Lower leg skin (tissue), 4 donors: ENCODE data around the gene ADD1. TPM values are rescaled to one million over a fixed set of nuclear protein-coding genes. Genes with fewer than 3 reads are reported as not detected.

Experiments
- DNase-seq, 2 donors: peaks; one replicate each; pipeline ENCODE4 v3.0.0-alpha.2; 2019; ENCODE audit warnings: low spot score in 2 of 2
- H3K4me3 ChIP-seq: fragments of 200-600 bp; sonication (generic); 2 replicates; pipeline ENCODE4 v1.5.1; 2017; ENCODE audit warnings: mild to moderate bottlenecking, low read depth; ENCODE audit not compliant: poor library complexity, severe bottlenecking
- POLR2A ChIP-seq, 2 donors: fragments of 450-650 bp; IDR thresholded peaks; one replicate each; pipeline ENCODE4 v1.6.1; 2016 to 2017; ENCODE audit warnings: antibody characterized with exemption in 2 of 2, mild to moderate bottlenecking in 1 of 2, moderate library complexity in 1 of 2
- WGBS, 2 donors: methylation state at CpG; one replicate each; pipeline ENCODE4 v1.1.5; 2018; 5-methylcytosine and 5-hydroxymethylcytosine counted together
- intact Hi-C: fragments of 100-400 bp; cut with DNase I; formaldehyde crosslinking; loops from one replicate; pipeline ENCODE4 v1.15.0; 2023; ENCODE audit warnings: low total_unique reads
- total RNA-seq, 4 donors: library from RNA; depleted of rRNA; stranded (reverse); fragments of >200 nt; gene quantifications; one replicate each; pipeline ENCODE4 v1.1.0, GENCODE V29; 2016
- TF ChIP-seq, protein P1 (sequence below), 3 donors: fragments of 450-650 bp; IDR thresholded peaks; one replicate each; pipeline ENCODE4 v1.5.1; 2016; ENCODE audit warnings: antibody characterized with exemption in 3 of 3, mild to moderate bottlenecking in 3 of 3, moderate library complexity in 2 of 3

Gene ADD1
- total RNA-seq, 4 donors from 2014 or later, result 102 to 153 (median 135) TPM

DNA sequence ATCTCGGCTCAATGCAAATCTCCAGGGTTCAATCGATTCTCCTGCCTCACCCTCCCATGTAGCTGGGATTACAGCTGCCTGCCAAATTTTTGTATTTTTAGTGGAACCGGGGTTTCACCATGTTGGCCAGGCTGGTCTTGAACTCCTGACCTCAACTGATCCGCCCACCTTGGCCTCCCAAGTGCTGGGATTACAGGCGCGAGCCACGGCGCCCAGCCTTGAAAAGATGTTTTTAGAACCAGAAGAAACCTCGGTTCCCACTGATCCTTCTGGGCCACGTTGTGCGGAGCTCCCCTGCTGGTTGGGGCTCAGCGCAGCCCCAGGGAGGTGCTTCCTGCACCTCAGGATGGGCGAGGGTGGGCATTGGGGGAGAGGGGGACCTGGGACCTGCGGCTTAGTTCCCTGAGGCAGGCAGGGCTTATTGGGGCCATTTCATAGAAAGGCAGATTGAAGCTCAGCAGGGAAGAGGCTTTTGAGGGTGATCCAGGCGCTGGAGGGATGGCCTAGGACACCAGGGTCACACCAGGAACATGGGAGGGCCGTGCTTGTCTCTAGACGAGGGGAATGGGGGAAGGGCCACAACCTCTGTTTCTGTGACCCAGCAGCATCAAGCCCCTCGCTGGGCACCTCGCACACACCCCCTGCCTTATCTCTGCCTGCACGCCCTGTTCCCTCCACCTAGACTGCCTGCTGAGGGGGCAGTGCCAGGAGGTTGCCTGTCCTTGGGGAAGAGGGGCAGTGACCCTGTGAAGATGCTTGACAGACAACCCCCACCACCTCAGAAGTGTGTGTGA is 6.3 kb upstream of the ADD1 start:
- 59 to 72% methylated on average over 20 of the region's 20 CpGs for WGBS, 2 donors
- H3K4me3 ChIP-seq, result no peak overlapping the region
- TF ChIP-seq POLR2A (IDR thresholded peaks at IDR 0.05), result no peak
- TF ChIP-seq, protein P1, sequence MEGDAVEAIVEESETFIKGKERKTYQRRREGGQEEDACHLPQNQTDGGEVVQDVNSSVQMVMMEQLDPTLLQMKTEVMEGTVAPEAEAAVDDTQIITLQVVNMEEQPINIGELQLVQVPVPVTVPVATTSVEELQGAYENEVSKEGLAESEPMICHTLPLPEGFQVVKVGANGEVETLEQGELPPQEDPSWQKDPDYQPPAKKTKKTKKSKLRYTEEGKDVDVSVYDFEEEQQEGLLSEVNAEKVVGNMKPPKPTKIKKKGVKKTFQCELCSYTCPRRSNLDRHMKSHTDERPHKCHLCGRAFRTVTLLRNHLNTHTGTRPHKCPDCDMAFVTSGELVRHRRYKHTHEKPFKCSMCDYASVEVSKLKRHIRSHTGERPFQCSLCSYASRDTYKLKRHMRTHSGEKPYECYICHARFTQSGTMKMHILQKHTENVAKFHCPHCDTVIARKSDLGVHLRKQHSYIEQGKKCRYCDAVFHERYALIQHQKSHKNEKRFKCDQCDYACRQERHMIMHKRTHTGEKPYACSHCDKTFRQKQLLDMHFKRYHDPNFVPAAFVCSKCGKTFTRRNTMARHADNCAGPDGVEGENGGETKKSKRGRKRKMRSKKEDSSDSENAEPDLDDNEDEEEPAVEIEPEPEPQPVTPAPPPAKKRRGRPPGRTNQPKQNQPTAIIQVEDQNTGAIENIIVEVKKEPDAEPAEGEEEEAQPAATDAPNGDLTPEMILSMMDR (IDR thresholded peaks at IDR 0.05), result no peak
- intact Hi-C loops, result no loop called here
- peak in 1 of 2 donors; percentile 84 for DNase-seq

DNA sequence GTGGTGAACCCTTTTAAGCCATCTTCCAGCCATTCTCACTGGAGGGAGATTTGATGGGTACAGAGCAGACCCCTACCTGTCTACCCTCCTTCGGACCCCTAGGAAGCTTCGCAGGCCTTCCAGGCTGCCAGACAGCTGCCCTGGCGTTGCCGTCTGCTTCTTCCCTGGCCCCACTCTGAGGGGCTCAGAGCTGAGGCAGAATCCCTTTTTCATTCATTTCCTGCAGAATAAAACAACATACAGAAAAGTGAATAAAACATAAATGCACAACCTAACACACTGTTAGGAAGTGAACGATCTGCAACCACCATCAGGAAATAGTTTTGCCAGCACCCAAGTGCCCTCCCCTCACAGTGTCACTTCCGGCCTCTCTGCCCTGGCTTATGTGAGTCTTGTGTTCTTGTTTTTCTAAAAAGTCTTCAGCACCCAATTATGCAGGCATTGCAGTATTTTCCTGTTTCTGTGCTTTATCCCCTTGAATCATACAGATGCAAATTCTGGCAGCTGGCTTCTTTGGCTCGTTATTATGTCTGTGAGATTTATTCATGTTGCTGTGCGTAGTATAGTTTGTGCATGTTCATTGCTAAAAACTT is 5.6 kb upstream of the ADD1 start:
- 37 to 46% methylated on average over 8 of the region's 8 CpGs for WGBS, 2 donors
- DNase-seq, result peak; percentile 62 to 90
- intact Hi-C loops, result no loop called here
- TF ChIP-seq, protein P1 (IDR thresholded peaks at IDR 0.05), result no peak
- TF ChIP-seq POLR2A (IDR thresholded peaks at IDR 0.05), result no peak
- H3K4me3 ChIP-seq, result no peak overlapping the region

DNA sequence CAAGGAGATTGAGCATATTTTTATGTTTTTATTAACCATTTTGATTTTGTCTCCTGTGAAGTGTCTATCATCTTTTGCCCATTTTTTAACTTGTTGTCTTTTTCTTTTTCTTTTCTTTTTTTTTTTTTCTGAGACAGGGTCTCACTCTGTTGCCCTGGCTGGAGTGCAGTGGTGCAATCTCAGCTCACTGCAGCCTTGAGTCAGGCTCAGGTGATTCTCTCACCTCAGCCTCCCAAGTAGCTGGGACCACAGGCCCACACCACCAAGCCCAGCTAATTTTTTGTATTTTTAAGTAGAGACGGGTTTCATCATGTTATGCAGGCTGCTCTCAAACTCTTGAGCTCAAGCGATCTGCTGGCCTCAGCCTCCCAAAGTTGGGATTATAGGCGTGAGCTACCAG is 4.6 kb upstream of the ADD1 start:
- H3K4me3 ChIP-seq, result no peak overlapping the region
- peak in 1 of 2 donors; percentile 60 for DNase-seq
- 93 to 96% methylated on average over 3 of the region's 3 CpGs for WGBS, 2 donors
- no peak for TF ChIP-seq POLR2A (IDR thresholded peaks at IDR 0.05)
- TF ChIP-seq, protein P1 (IDR thresholded peaks at IDR 0.05), result no peak
- intact Hi-C loops, result no loop called here

DNA sequence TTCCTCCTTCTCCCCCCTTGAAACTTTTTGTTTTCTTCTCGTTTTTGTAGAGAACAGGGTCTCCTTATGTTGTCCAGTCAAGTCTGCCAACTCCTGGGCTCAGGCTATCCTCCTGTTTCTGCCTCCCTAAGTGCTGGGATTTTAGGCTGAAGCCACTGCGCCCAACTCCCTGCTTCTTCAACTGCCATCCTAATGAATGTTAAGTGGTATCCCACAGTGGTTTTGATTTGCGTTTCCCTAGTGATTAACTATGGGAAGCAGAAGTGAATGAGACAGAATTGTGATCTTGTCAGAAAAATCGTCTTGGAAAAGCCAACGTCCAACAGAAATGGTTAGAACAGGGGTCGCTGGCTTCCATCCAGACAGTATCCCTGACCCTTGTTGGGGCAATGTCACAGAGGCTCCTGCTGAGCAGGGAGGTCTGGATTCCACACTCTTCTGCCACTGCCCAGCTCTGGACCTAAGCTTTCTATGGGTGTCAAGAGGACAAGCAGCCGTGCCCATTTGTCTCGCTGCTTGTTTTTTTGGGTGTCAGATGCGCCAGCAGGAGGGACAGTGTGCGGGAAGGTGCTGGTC is 869 bp upstream of the ADD1 start:
- peak overlapping the region; percentile 88 for H3K4me3 ChIP-seq
- WGBS, 2 donors, result 13 to 19% methylated on average over 10 of the region's 10 CpGs
- TF ChIP-seq POLR2A (IDR thresholded peaks at IDR 0.05), result no peak
- TF ChIP-seq, protein P1 (IDR thresholded peaks at IDR 0.05), result no peak
- intact Hi-C loops, result no loop called here
- DNase-seq, result no peak

DNA sequence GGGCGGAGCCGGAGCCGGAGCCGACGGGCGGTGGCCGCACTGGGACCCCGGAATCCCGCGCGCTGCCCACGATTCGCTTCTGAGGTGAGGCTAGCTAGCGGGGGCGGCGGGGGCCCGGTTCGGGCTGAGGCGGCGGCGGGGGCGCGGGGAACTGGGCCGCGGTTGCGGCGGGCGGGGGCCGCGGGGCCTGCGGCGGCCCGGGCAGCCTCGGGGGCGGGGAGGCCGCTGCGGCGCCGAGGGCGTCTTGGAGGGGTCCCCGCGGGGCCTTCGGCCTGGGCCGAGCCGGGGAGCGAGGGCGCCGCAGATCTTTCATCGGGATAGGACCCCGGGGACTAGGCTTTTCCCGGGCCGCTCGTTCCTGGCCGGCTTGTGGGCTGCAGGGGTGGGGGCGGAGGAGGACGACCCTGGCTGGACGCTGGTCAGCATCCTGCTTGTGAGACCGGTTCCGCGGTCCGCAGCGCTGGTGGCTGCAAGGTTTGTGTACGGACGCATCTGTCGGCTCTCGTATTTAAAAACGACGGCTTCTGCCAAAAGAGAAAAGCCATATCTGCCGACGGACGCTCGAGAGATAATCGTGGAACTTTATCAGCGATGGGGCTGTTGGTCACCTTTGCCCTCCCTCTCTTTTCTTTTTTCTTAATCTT is 419 bp downstream of the ADD1 start:
- DNase-seq, result peak in 1 of 2 donors; percentile 90
- TF ChIP-seq, protein P1 (IDR thresholded peaks at IDR 0.05), result no peak
- no peak for TF ChIP-seq POLR2A (IDR thresholded peaks at IDR 0.05)
- intact Hi-C loops, result no loop called here
- H3K4me3 ChIP-seq, result peak overlapping the region; percentile 88
- 0 to 2% methylated on average over 17 to 54 of the region's 74 CpGs for WGBS, 2 donors
